ENCODE data around the gene ISM1.
"Not testable (repeated sequence)": the region's sequence is repeated elsewhere in the genome, so short reads cannot be mapped to it uniquely, and the experiment has no call there.

GRCh38 chr20:13236360-13236759 lies 15.3 kb downstream of the ISM1 start:
- not testable (repeated sequence) for TF ChIP-seq POLR2A, CTCF (IDR thresholded peaks at IDR 0.05)
